DND-41 (cell line): ENCODE results near the gene USP4.

Experiments
- EZH2 ChIP-seq: IDR thresholded peaks from 3 replicates; pipeline ENCODE4 v1.6.1; 2012; ENCODE audit warnings: borderline replicate concordance, low read depth, mild to moderate bottlenecking, moderate library complexity, low read length, inconsistent platforms; ENCODE audit not compliant: severe bottlenecking
- TF ChIP-seq, protein P1 (sequence below): IDR thresholded peaks from 2 replicates; pipeline ENCODE4 v1.5.1; 2012; ENCODE audit warnings: borderline replicate concordance, low read length, moderate library complexity, mild to moderate bottlenecking; ENCODE audit not compliant: poor library complexity, severe bottlenecking; ENCODE audit errors: extremely low read depth

DNA sequence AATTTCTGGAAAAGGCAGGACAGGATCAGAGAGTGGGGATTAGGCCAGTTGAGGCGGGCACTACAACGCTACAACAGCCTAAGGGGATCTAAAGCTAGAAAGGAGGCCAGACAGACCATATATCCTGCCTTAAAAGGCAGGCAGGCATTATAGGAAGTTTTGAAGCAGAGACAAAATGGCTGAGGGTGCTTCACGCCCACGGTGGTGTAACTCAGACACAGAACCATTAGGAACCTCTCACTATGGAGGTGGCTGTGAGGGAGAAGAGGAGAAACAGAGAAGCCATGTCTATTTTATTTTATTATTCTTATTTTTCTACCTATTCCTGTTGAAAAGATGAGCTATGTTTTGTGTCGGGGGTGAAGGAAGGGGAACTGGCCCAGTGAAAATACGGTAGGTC, 2.1 kb upstream of the USP4 start:
- TF ChIP-seq, protein P1, sequence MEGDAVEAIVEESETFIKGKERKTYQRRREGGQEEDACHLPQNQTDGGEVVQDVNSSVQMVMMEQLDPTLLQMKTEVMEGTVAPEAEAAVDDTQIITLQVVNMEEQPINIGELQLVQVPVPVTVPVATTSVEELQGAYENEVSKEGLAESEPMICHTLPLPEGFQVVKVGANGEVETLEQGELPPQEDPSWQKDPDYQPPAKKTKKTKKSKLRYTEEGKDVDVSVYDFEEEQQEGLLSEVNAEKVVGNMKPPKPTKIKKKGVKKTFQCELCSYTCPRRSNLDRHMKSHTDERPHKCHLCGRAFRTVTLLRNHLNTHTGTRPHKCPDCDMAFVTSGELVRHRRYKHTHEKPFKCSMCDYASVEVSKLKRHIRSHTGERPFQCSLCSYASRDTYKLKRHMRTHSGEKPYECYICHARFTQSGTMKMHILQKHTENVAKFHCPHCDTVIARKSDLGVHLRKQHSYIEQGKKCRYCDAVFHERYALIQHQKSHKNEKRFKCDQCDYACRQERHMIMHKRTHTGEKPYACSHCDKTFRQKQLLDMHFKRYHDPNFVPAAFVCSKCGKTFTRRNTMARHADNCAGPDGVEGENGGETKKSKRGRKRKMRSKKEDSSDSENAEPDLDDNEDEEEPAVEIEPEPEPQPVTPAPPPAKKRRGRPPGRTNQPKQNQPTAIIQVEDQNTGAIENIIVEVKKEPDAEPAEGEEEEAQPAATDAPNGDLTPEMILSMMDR: no peak
- TF ChIP-seq EZH2: no peak
